ENCODE results near the gene DTHD1. TPM values are rescaled to one million over a fixed set of nuclear protein-coding genes. Genes with fewer than 3 reads are reported as not detected.

The DTHD1 gene
- total and polyA plus RNA-seq, 4 donors: 0.06 to 0.42 (median 0.07) TPM; not detected in 1

DNA sequence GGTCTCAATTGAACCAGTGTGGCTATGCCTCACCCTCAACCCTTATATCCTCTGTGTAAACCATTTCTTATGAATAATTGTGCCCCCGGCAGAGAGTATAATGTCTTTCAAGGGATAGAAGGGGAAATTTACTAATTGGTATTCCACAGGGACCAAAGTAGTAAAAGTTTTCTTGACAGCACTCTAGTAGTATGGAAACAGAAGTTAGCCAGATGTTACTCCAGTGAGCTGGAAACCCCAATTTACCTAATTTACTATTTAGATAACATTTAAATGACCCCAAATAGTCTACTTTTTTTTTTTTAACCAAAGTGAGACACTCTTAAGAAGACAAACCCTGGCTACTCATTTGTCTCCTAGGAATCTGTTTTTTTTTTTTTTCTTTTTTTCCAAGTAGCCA is 32.3 kb downstream of the DTHD1 start:
- Histone ChIP-seq H3K27me3 (ENCODE audit: control insufficient read depth in 4 of 4, insufficient read depth in 4 of 4, low read length in 3 of 4) (no peaks in the 10 kb centered on the region), H3K27ac (ENCODE audit: low read depth in 1 of 2, low read length in 2 of 2) (no peak overlapping the region), H3K9ac (ENCODE audit: low read depth in 1 of 2, low read length in 2 of 2) (no peak overlapping the region), H3K4me3 (ENCODE audit: low read depth in 1 of 3, low read length in 3 of 3) (no peak overlapping the region), H3K36me3 (ENCODE audit: control insufficient read depth in 4 of 4, insufficient read depth in 3 of 4, low read depth in 1 of 4, low read length in 3 of 4) (no peaks in the 10 kb centered on the region), H3K9me3 (ENCODE audit: control insufficient read depth in 4 of 4, low read length in 3 of 4) (no peaks in the 10 kb centered on the region), H3K4me1 (ENCODE audit: control insufficient read depth in 4 of 4, insufficient read depth in 4 of 4, low read length in 3 of 4) (no peaks in the 10 kb centered on the region)
- DNase-seq (ENCODE audit: low spot score): no peak
- WGBS: 89% methylated on average over 1 of the region's 1 CpG
- TF ChIP-seq ATF3 (IDR thresholded peaks at IDR 0.05) (no peak), FOXA2 (IDR thresholded peaks at IDR 0.05) (no peak), NR2F2 (IDR thresholded peaks at IDR 0.05) (no peak), TAF1 (conservative IDR thresholded peaks at IDR 0.05) (no peak), YY1 (IDR thresholded peaks at IDR 0.05) (no peak), HNF4G (IDR thresholded peaks at IDR 0.05) (no peak), HNF4A (conservative IDR thresholded peaks at IDR 0.05) (no peak), ZBTB33 (IDR thresholded peaks at IDR 0.05) (no peak)

DNA sequence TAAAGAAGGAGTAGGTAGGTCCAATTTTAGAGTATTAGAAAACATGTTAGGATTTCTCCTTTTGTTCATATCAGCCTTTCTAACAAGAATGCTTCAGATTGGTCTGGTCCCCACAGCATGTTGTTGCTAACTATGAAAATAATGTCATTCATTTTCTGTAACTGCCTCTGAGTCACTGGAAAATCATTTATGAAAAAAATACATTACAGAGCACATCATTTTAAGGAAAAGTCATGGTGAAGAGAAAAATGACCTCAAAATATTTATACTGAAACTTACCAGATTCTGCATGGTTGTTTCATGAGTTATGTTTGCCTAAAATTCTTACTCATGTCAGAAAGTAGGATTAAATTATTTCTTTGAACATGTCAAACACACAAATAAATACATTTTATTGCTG is 35.2 kb downstream of the DTHD1 start:
- no peaks in the 10 kb centered on the region for H3K36me3 ChIP-seq (ENCODE audit: control insufficient read depth in 4 of 4, insufficient read depth in 3 of 4, low read depth in 1 of 4, low read length in 3 of 4)
- TF ChIP-seq NR2F2 (IDR thresholded peaks at IDR 0.05) (no peak), FOXA1 (IDR thresholded peaks at IDR 0.05) (no peak), ZBTB33 (IDR thresholded peaks at IDR 0.05) (no peak), RAD21 (IDR thresholded peaks at IDR 0.05) (no peak), ATF3 (IDR thresholded peaks at IDR 0.05) (no peak), TAF1 (conservative IDR thresholded peaks at IDR 0.05) (no peak), HNF4A (conservative IDR thresholded peaks at IDR 0.05) (no peak), HNF4G (IDR thresholded peaks at IDR 0.05) (no peak), GABPA (IDR thresholded peaks at IDR 0.05 in 1 of 2, conservative IDR thresholded peaks at IDR 0.05 in 1 of 2) (no peak), EGR1 (IDR thresholded peaks at IDR 0.05; ENCODE audit: low read depth in 2 of 2) (no peak), JUND (IDR thresholded peaks at IDR 0.05) (no peak), CTCF (IDR thresholded peaks at IDR 0.05; ENCODE audit: low read depth, low read length, missing input control) (no peak), RXRA (IDR thresholded peaks at IDR 0.05) (no peak)
- TF ChIP-seq, protein P1, sequence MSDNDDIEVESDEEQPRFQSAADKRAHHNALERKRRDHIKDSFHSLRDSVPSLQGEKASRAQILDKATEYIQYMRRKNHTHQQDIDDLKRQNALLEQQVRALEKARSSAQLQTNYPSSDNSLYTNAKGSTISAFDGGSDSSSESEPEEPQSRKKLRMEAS (IDR thresholded peaks at IDR 0.05): no peak
- no peak overlapping the region for H3K27ac ChIP-seq (ENCODE audit: low read depth in 1 of 2, low read length in 2 of 2)
- no peaks in the 10 kb centered on the region for H3K4me1 ChIP-seq (ENCODE audit: control insufficient read depth in 4 of 4, insufficient read depth in 4 of 4, low read length in 3 of 4)
- H3K27me3 ChIP-seq (ENCODE audit: control insufficient read depth in 4 of 4, insufficient read depth in 4 of 4, low read length in 3 of 4): no peaks in the 10 kb centered on the region
- no peak overlapping the region for H3K4me3 ChIP-seq (ENCODE audit: low read depth in 1 of 3, low read length in 3 of 3)
- no peaks in the 10 kb centered on the region for H3K9me3 ChIP-seq (ENCODE audit: control insufficient read depth in 4 of 4, low read length in 3 of 4)
- no peak for DNase-seq (ENCODE audit: low spot score)
- H3K9ac ChIP-seq (ENCODE audit: low read depth in 1 of 2, low read length in 2 of 2): no peak overlapping the region

Data from liver (tissue), 9 donors.